WERI-Rb-1 (cell line): ENCODE results near the gene CRYBB3.

Experiments used
- DNase-seq: peaks from one replicate; pipeline ENCODE4 v3.0.0-alpha.2; 2020
- H3K27ac ChIP-seq: fragments of 250-450 bp; sonication (Bioruptor Pico); 2 replicates; pipeline ENCODE4 v1.5.1; 2020; ENCODE audit warnings: mild to moderate bottlenecking, moderate library complexity
- H3K27me3 ChIP-seq: fragments of 250-450 bp; sonication (Bioruptor Pico); 2 replicates; pipeline ENCODE4 v1.5.1; 2021; ENCODE audit warnings: mild to moderate bottlenecking, low read depth, moderate library complexity; ENCODE audit not compliant: insufficient read depth, severe bottlenecking
- H3K36me3 ChIP-seq: fragments of 250-450 bp; sonication (Bioruptor Pico); 2 replicates; pipeline ENCODE4 v1.5.1; 2020; ENCODE audit warnings: mild to moderate bottlenecking, moderate library complexity
- H3K4me3 ChIP-seq: 2 replicates; pipeline ENCODE4 v1.5.1; 2011; ENCODE audit warnings: low read depth, mild to moderate bottlenecking, control low read depth, low read length
- H3K9me3 ChIP-seq: fragments of 250-450 bp; sonication (Bioruptor Pico); 2 replicates; pipeline ENCODE4 v1.5.1; 2021; ENCODE audit warnings: mild to moderate bottlenecking, moderate library complexity; ENCODE audit not compliant: severe bottlenecking
- CTCF ChIP-seq: IDR thresholded peaks from 2 replicates; pipeline ENCODE4 v1.5.1; 2011; ENCODE audit warnings: low read depth, mild to moderate bottlenecking, control low read depth, inconsistent platforms, low read length

CRYBB3 gene

GRCh38 chr22:25210793-25211192, 11.1 kb downstream of the CRYBB3 start:
- DNase-seq: no peak
- TF ChIP-seq CTCF: no peak
- no peaks in the 10 kb centered on the region for H3K9me3 ChIP-seq

GRCh38 chr22:25212337-25212736, 12.7 kb downstream of the CRYBB3 start:
- no peaks in the 10 kb centered on the region for H3K36me3 ChIP-seq
- no peak overlapping the region for H3K27ac ChIP-seq
- H3K27me3 ChIP-seq: no peaks in the 10 kb centered on the region
- peak; percentile 34; the same call in 1 of the 2 replicates for TF ChIP-seq CTCF
- H3K4me3 ChIP-seq: no peak overlapping the region
- no peaks in the 10 kb centered on the region for H3K9me3 ChIP-seq
- no peak for DNase-seq

More at GRCh38 chr22:25210793-25211192, 11.1 kb downstream of the CRYBB3 start:
- H3K27ac ChIP-seq: no peak overlapping the region
- H3K36me3 ChIP-seq: no peaks in the 10 kb centered on the region
- H3K4me3 ChIP-seq: no peak overlapping the region
- no peaks in the 10 kb centered on the region for H3K27me3 ChIP-seq

DNA sequence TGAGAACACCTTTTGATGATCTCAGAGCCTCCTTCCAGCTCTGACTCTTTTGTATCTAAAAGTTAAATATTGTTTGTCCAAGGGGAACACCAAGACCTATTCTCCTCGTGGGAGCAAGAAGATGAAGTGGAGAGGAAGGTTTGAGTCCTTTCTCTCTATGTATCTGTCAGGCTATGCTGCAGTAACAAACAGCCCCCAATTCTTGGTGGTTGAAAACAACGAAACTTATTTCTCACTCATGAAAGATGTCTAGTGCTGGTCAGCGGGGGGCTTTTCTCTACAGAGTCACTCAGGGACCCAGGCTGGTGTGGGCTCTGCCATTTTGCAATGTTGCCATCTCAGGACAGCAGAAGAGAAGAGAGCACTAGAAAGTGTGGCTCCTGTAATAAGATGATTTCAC, 13.6 kb downstream of the CRYBB3 start:
- H3K4me3 ChIP-seq: no peak overlapping the region
- H3K9me3 ChIP-seq: no peaks in the 10 kb centered on the region
- TF ChIP-seq CTCF: no peak
- no peak for DNase-seq
- no peak overlapping the region for H3K27ac ChIP-seq
- no peaks in the 10 kb centered on the region for H3K27me3 ChIP-seq
- H3K36me3 ChIP-seq: no peaks in the 10 kb centered on the region

- no peak overlapping the region for H3K4me3 ChIP-seq
- H3K27ac ChIP-seq: no peak overlapping the region
- no peaks in the 10 kb centered on the region for H3K36me3 ChIP-seq
- no peak for TF ChIP-seq CTCF
- no peaks in the 10 kb centered on the region for H3K27me3 ChIP-seq
- no peaks in the 10 kb centered on the region for H3K9me3 ChIP-seq
- DNase-seq: no peak
Observed at GRCh38 chr22:25216230-25216629, 16.6 kb downstream of the CRYBB3 start.

DNA sequence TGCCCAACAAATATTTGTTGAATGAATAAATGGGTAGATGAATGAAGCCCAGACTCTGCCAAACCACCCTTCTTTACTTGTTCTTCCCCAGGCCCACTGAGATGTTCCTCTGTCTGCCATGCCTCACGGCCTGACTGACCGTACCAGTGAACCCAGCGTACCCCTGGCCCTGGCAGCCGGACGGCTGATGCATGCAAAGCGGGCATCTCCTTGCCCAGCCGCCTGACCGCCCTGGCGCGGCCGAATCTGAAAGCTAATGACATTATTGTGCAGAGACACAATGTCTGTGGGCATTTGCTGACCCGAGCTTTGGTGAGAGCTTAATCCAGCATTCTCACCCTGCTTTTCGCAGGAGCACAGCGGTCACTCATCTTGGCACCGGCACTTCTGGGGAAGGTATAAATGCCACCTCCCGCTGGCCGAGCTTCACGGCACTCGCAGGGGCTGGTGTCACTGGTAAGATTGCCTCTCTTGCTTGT, 19.6 kb downstream of the CRYBB3 start, which contains the start of gene CRYBB2:
Gene CRYBB2, plus strand, starts transcription at position 429 of the 479 bp plus-strand sequence. CDS start 1,791 bp downstream, outside the sequence.
- Histone ChIP-seq H3K27ac (no peak within 1 kb of the TSS), H3K36me3 (no peaks in the 10 kb centered on the region), H3K4me3 (no peak within 1 kb of the TSS), H3K9me3 (no peaks in the 10 kb centered on the region), H3K27me3 (no peaks in the 10 kb centered on the region)
- DNase-seq: no peak
- no peak for TF ChIP-seq CTCF

- DNase-seq: no peak
- Histone ChIP-seq H3K27me3 (no peaks in the 10 kb centered on the region), H3K27ac (no peak overlapping the region), H3K4me3 (no peak overlapping the region), H3K9me3 (no peaks in the 10 kb centered on the region), H3K36me3 (no peaks in the 10 kb centered on the region)
- no peak for TF ChIP-seq CTCF
Observed at GRCh38 chr22:25219948-25220442, 20.3 kb downstream of the CRYBB3 start.
